HG03060 (cell line): ENCODE data around the gene ATAD3A.
"Not testable (repeated sequence)": the region's sequence is repeated elsewhere in the genome, so short reads cannot be mapped to it uniquely, and the experiment has no call there.

Experiments
- ATAC-seq: cut with Tn5 transposase; IDR thresholded peaks from one replicate; pipeline ENCODE4 v1.9.1; 2021; ENCODE audit warnings: low read depth, moderate number of reproducible peaks; ENCODE audit not compliant: unreplicated experiment

Gene ATAD3A

DNA sequence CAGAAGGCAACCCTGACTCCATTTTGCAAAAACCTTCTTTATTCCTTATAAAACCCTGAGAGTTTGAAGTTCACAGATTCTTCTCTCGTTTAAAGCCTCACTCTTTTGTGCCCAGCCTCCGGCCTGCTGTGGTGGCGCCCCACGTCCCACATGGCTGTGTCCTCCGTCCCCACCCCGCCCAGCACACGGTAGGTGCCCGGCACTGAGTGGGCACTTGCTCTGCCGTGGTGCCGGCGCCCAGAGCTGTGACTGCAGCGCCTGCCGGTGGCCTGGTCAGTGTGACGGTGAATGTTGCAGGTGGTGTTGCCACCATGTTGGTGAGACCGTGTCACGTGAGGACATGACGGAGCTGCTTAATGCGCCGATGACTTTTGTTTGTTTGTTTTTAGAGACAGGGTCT lies 9.4 kb downstream of the ATAD3A start:
- no peak for ATAC-seq

DNA sequence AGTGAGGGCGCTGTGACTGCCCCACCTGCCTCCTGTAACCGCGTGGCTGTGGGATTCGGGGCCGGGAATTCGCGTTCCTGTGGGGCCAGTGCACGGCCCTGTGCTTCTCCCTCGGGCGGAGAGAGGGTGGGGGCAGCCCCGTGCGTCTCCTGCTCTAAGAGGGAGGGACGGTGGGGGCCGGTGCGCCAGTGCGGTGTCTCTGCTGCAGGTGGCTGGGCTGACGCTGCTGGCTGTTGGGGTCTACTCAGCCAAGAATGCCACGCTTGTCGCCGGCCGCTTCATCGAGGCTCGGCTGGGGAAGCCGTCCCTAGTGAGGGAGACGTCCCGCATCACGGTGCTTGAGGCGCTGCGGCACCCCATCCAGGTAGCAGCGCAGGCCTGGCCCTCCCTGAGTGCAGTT lies 10.6 kb downstream of the ATAD3A start:
- ATAC-seq: not testable (repeated sequence)

DNA sequence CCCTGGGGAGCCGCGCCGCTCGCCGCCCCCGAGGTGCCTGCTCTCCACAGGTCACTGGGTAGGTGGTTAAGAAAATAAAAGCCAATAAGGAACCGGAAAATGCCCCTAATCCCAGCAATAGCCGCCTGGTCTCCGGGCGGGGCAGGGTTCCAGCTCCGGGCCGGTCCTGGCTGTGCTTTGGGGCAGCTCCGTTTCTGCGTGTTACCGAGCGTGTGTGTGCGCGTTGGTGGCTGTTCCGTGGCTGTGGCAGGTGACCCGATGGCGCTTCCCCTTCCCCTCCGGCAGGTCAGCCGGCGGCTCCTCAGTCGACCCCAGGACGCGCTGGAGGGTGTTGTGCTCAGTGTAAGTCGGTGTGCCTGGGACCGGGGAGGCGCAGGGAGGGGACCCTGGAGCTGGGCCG lies 11.3 kb downstream of the ATAD3A start:
- not testable (repeated sequence) for ATAC-seq

DNA sequence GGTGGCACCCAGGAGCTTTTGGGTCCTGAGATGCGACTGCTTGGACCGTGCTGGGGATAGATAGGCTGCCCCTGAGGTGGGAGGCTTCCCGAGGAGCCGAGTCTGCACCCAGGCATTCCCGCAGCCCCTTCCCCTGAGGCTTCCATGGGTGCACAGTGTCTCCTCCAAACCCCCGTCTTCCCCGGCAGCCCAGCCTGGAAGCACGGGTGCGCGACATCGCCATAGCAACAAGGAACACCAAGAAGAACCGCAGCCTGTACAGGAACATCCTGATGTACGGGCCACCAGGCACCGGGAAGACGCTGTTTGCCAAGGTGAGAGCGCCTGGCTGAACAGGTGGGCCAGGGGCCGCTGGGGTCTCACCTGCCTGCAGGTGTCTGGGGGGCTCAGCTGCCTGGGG lies 11.7 kb downstream of the ATAD3A start:
- not testable (repeated sequence) for ATAC-seq

DNA sequence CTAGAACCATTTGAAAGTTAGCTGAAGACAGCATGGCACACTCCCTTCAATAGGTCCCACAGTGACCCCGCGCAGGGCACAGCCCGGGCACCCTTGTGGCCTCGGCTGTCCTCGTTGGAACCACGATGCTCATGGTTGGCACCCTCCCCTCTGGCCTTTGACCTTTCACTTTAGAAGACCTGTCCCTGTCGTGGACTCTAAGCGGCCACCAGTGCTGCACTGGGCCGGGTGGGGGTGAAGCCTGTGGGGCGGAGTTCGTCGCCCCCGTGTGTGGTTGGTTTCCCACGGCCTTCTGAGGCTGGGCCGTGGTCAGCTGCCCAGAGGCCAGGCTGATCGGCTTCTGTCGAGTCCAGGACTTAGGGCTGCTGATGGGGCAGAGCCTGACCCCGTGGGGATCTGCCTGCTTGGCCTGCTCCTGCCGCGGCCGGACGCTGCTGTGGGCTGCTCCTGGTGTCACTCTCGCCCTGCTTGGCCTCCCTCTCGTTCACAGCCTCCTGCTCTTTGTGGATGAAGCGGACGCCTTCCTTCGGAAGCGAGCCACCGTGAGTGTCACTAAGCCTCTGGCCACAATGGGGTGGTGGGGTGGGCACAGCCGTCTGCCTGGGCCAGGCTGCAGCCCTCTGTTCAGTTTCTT lies 12.9 kb downstream of the ATAD3A start:
- not testable (repeated sequence) for ATAC-seq

DNA sequence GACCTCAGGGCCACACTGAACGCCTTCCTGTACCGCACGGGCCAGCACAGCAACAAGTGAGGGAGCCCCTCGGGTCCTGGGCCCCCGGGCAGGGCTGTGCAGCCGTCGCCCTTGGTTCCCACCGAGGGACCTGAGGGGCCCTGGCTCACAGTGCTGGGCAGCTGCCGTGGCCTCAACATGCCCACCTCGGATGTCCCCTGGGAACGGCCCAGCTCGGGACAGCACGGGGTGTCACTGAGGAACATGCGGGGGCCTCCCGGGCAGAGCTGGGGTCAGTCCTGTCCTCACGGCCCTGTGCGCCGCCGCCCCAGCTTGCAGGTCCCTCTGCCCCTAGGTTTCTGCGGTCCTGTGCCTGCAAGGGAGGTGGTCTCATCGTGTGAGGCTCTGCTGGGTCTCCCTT lies 14.5 kb downstream of the ATAD3A start:
- not testable (repeated sequence) for ATAC-seq

DNA sequence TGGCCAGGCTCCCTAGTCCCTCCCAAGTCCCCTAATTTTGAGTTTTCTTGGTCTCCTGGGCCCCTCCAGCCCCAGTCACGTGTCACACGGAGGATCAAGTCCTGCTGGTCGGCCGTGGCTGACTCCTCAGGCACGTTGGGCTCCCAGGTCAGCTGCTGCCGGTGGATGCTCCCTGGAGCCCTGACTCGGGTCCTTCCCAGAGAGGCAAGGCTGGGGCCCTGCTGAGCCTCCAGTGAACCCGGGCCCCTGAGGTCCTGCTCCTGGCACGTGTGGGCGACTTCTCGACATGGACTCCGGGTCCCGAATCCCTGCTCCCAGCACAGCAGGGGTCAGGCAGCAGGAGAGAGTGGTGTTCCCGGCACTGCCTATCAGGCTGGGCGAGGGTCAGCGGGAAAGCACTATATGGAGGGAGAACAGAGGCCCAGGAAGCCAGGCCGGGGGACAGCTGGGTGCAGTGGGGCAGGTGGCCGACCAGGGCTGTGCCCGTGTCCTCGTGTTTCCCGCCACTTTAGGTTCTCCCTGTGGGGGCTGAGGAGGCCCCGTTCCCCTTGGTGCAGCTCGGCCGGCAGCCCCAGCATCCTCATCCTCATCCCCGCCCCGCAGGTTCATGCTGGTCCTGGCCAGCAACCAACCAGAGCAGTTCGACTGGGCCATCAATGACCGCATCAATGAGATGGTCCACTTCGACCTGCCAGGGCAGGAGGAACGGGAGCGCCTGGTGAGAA lies 15.3 kb downstream of the ATAD3A start:
- no peak for ATAC-seq

DNA sequence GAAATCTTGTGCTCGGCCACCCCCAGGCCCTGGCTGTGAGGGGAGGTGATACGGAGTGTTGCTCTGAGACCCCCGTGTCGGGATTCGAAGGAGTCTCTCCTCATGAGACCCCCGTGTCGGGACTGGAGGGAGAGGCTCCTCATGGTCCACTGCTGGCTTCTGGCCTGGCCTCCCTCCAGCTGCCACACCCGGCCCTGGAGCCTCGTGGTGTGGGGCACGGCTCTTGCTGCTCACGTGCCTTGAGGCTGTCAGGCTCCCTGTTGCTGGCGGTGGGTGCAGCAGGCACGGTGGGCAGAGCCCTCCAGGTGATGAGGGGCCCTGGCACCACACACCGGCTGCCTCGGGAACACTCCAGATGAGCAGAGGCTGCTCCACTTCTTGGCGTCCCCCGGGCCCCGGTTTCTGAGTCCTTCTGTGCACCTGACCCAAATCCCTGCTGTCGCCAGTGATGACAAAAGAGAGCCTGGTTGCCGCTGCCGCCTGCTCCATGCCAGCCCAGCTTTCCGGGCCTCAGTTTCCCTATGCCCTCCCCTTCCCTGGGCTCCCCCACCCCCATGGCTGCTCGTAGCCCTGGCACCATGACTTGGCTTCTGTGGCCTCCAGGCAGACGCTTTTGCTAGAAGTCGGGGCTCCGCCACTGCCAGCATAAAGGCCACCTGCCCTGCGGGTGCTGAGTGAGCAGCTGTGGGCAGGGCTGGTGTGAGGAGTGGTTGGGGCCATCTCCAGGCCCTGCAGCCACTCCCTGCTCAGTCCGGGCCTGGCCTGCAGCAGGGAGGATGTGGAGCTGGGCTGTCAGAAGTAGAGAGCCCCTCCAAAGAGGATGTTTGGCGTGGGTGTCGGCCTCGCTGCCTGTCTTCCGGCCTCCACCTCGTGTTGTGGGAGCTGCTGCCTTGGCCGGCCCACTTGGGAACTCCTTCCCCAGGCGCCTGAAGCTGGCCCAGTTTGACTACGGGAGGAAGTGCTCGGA lies 16.6 kb downstream of the ATAD3A start:
- no peak for ATAC-seq

DNA sequence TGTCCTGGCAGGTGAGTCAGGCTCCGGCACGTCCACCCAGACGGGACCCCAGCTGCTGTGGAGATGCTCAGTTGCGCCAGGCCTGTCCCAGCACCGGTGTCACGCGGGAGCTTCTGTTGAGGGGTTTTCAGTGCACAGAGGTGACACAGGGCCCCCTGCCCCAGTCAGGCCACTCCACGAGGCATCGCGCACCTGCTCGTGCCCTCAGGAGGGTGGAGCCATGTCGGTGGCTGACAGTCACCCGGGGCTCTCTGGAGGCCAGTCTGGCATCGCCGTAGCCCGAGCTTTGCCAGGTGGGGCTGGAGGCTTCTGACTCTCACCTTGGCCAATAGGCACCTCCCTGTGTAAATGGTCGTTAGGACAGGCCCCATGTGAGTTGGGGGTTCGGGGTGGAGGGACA lies 17.4 kb downstream of the ATAD3A start:
- no peak for ATAC-seq

DNA sequence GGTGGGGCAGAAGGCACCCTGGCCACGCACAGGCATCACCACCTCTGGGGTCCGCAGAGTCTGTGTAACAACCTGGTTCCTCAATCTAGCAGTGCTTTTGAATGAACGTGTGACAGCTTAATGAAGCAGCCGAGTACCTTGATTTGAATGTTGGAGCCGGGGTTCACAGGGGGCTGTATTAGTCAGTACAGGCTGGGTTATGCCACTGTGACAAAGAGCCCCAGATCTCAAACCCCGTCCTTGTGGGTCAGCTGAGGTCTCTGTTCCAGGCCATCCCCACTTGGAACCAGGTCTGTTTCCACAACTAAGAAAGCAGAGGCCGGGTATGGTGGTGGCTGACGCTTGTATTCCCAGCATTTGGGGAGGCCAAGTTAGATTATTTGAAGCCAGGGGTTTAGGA lies 18.0 kb downstream of the ATAD3A start:
- no peak for ATAC-seq

DNA sequence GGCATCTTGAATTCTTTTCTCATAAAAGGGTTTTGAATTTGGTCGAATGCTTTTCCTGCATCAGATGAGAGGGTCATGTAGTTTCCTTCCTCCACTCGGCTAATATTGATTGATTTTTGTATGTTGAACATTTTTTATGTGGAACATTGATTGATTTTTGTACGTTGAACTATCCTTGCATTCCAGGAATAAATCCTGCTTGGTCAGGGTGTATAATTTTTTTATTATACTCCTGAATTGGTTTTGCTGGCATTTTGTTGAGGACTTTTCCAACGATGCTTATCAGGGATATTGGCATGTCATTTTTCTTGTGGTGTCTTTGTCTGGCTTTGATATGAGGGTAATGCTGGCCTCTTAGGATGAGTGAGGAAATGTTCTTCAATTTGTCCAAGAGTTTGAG lies 20.0 kb downstream of the ATAD3A start:
- no peak for ATAC-seq

DNA sequence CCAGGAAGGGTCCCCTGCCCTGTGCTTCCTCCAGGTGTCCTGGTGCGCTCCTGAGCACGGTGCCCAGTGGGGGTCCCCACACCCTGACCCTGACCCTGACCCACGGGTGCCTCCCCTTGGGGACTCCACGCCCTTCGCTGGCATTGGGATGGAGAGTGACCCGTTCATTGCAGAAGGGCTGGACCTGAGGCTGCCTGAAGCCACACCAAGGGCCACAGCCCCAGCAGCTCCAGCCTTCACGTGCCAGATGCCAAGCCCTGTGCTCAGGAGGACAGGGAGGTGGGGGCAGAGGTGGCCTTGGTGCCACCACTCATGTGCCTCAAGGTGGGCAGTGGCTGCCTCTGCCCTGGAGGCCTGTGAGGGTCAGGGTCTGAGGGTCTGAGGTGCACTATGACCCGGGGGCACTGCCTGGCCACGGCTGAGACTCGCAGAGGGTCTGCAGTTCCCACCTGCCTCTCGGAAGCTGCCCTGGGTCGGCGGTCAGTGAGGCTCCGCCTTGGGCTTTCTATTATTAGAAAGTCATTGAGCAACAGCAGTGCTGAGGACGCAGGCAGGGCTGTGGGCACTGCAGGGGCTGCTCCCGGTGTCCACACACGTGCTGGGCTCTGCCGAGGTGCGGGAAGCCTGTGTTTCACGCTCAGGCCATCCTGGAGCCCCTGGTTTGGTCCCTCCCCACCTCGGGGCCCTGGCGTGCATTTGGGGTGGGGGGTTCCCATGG lies 21.4 kb downstream of the ATAD3A start:
- ATAC-seq: not testable (repeated sequence)

DNA sequence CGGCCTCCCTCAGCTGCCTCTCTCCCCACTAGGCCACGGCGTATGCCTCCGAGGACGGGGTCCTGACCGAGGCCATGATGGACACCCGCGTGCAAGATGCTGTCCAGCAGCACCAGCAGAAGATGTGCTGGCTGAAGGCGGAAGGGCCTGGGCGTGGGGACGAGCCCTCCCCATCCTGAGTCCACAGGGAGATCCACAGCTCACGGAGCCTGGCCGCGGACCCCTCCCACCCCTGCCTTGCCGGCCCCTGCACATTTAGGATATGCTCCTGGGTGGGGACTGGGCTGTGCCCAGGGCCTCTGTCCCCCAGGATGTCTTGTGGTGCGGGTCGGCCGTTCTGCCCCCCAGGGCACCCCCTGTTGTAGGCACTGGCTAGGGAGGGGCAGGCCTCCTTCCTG lies 21.9 kb downstream of the ATAD3A start:
- not testable (repeated sequence) for ATAC-seq

DNA sequence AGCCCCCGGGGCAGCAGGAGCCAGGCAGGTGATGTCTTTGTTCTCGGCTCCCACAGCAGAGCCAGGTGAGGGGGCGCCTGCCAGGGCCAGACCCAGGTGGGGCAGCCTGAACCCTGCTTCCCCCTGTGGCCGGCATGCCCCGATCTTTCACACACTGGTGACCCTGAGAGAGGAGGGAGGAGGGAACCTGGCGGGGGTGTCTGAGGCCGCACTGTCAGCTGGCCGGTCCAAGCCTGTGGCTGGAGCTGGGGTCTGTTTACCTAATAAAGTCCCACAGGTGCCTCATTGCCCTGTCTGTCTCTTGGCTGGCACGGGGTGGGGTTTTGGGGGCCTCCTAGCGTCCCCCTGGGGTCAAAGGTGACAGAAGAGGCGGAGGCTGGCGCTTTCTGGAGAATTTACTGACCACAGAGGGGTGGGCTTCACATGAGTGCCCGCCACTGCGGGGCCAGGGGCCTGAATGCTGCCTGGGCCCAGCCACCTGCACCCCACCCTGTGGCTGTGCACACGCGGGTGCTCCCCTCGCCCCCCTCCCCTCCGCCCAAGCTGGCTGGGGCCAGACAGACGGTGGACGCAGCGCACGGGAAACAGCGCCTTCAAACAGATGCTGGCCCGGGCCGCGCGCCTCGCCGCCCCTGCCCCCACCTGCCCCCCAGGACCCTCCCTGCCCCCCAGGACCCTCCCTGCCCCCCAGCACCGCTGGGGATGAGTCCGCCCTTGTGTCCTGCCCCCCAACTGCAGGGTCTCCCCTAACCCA lies 22.6 kb downstream of the ATAD3A start:
- ATAC-seq: no peak

DNA sequence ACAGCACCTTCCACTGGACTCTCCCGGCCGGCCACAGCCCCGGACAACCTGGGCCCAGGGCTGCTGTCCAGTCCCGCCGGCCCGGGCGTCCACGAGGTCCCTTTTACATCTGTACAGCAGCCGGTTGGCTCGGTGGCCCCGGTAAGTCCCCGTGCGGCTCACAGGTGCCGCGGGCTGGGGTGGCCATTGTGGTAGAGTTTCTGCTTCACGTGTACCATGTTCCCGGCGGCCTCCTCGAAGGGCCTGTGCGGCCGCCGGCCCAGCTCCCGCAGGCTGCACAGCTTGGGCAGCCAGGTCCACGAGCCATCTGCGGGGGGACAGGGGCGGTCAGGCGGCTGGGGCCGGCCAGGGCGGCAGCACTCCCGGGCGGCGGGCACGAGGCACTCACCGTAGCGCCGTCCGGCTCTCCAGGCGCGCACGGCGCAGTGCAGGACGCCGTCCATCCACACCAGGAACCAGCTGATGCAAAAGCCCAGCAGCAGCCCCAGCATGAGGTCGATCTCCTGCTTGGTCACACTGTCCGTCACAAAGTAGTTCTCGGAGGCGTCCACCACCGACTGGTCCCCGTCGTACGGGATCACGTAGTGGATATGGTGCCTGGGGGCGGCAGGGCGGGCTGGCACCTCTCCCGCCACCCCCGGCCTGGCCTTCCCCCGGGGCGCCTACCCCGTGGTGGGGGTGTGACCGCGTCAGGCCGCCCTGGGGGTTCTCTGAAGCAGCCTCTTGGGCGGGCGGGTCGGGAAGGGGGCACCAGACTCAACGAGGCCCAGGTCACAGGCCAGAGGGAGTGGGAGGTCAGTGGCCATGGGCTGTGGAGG lies 23.4 kb downstream of the ATAD3A start:
- ATAC-seq: no peak

DNA sequence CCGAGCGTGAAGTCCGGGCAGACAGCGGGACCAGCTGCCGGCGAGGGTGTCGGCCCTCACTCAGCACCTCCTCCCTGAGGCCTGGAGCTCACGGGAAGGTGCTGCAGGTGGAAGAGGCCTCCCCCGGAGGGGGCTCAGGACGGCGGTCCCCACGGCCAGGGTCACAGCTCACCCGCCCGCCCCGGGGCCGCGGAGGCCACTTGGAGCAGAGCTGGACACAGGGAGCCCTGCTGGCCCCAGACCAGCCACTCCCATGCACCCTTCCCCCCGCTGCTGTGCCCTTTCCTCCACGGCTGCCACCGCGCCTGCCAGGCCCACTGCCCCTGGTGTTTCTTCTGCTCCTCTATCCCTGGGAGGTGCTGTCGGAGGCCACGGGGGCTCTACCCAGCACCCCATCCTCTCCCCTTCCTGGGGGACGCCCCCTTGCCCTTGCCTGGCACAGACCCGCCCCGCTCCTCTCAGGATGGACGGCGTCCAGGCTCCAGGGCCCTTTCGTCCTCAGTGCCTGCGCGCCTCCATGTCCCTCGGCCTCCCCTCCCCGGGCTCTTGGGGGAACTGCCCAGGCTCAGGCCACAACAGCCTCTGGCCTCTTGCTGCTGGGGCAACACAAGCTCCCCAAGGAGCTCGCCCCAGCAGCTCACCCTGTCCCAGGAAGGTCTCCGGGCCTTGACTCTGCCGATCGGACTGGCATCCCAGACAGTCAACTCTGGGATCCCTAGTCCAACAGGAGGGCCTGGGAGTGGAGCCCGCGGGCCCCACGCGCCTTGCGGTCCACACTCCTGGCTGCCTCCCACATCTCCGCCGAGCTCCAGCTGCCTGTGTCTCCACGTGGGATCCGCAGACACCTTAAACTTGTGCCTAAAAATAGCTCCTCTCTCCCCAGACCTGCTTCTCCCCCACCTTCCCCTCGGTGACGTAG lies 24.3 kb downstream of the ATAD3A start:
- no peak for ATAC-seq

DNA sequence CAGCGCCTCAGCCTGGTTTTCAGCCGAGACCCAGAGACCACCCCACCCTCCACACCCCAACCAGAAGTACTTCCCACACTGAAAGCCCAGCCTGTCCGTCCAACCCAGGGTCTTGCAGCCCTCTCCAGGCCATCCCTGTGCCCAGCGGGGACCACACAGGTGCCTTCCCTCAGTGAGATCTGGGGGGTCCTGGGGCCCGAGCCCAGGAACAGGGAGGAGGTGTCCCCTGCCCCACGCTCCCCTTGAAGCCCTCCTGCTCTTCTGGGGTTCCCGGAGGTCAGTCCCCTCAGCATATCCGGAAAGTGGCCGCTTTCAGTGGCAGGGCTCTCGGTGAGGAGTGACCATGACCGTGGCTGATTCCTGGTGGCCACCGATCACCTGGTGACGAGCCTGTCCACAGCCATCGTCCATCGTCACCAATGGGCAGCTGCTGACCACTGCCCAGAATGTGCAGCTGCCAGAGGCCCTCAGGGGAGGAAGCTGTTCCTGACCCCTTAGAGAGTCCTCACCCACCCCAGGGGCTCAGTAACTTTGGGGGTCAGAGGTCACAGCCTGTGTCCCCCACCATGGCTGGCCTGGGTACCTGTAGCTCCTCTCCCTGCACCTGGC lies 25.1 kb downstream of the ATAD3A start:
- ATAC-seq: no peak
